Measurements from ENCODE around the gene TMEM62. TPM values are rescaled to one million over a fixed set of nuclear protein-coding genes. Genes with fewer than 3 reads are reported as not detected.
"Not testable (repeated sequence)": the region's sequence is repeated elsewhere in the genome, so short reads cannot be mapped to it uniquely, and the experiment has no call there.

TMEM62 gene
- total RNA-seq, 1 donor from 2014 or later = 26.1 TPM

DNA sequence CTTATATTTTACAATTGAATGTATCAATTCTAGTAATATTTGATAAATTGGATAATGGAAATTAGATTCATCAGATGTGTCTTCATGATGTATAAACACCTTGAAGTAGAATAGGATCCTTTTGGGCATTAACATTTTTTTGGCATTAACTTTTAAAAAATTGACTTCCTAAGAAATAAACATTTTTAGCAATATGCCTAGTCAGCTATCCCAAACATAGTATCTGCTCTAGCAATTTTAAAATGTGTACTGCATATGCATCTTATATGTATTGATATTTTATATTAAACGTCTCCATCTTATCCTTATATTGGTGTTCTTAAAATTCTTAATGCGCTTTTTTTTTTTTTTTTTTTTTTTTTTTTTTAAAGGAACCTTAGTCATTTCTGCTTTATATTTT lies 60.3 kb downstream of the TMEM62 start:
- TF ChIP-seq, protein P1, sequence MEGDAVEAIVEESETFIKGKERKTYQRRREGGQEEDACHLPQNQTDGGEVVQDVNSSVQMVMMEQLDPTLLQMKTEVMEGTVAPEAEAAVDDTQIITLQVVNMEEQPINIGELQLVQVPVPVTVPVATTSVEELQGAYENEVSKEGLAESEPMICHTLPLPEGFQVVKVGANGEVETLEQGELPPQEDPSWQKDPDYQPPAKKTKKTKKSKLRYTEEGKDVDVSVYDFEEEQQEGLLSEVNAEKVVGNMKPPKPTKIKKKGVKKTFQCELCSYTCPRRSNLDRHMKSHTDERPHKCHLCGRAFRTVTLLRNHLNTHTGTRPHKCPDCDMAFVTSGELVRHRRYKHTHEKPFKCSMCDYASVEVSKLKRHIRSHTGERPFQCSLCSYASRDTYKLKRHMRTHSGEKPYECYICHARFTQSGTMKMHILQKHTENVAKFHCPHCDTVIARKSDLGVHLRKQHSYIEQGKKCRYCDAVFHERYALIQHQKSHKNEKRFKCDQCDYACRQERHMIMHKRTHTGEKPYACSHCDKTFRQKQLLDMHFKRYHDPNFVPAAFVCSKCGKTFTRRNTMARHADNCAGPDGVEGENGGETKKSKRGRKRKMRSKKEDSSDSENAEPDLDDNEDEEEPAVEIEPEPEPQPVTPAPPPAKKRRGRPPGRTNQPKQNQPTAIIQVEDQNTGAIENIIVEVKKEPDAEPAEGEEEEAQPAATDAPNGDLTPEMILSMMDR (IDR thresholded peaks at IDR 0.05; ENCODE audit: insufficient read depth, low read length, severe bottlenecking) = no peak
- DNase-seq (ENCODE audit: low read depth) (no peak), FAIRE-seq (no peak)
- peaks cover 20% of the 10 kb centered on the region for H3K36me3 ChIP-seq (ENCODE audit: control insufficient read depth, insufficient read depth, low read length)
- H3K27me3 ChIP-seq (ENCODE audit: control insufficient read depth, insufficient read depth, low read length) = no peaks in the 10 kb centered on the region
- no peak overlapping the region for H3K4me3 ChIP-seq (ENCODE audit: low read depth, low read length)

DNA sequence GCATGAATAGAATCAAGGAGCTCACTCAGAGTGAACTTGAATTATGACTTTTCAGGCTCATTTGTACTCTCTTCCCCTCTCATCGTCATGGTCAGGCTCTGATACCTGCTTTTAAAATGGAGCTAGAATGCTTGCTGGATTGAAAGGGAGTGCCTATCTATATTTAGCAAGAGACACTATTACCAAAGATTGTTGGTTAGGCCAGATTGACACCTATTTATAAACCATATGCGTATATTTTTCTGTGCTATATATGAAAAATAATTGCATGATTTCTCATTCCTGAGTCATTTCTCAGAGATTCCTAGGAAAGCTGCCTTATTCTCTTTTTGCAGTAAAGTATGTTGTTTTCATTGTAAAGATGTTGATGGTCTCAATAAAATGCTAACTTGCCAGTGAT lies 61.4 kb downstream of the TMEM62 start:
- FAIRE-seq (no peak), DNase-seq (ENCODE audit: low read depth) (no peak)
- TF ChIP-seq, protein P1 (IDR thresholded peaks at IDR 0.05; ENCODE audit: insufficient read depth, low read length, severe bottlenecking) = no peak
- no peak overlapping the region for H3K4me3 ChIP-seq (ENCODE audit: low read depth, low read length)
- peaks cover 16% of the 10 kb centered on the region for H3K36me3 ChIP-seq (ENCODE audit: control insufficient read depth, insufficient read depth, low read length)
- no peaks in the 10 kb centered on the region for H3K27me3 ChIP-seq (ENCODE audit: control insufficient read depth, insufficient read depth, low read length)

DNA sequence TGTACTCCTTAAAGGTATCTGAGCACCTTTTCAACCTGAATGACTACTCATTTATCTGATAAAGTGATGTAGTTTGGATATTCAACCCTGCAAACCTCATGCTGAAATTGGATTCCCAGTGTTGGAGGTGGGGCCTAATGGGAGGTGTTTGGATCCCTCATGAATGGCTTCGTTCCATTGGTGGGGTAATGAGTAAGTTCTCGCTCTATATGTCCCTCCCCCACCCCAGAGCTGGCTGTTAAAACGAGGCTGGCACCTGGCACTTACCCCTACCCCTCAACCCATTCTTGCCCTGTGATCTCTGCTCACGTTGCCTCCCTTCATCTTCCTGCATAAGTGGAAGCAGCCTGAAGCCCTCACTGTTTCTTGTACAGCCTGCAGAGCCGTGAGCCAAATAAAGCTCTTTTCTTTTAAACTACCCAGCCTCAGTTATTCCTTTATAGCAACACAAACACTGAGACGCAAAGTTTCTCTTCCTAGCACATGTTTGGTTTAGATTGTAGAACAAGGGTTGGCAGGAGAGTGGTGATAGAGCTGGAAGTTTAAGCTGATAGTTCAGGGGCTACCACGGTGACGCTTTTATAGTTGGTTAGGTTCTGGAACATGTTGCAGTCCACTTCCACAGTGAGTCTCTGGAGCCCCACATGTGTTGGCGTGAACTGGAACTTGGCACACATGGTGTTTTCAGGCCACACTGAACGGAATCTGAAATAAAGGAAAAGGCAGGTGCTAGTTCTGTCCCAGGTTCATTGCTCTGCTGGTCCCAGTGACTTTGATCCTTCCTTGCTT lies 63.6 kb downstream of the TMEM62 start:
- FAIRE-seq (no peak), DNase-seq (ENCODE audit: low read depth) (no peak)
- H3K4me3 ChIP-seq (ENCODE audit: low read depth, low read length) = no peak overlapping the region
- H3K27me3 ChIP-seq (ENCODE audit: control insufficient read depth, insufficient read depth, low read length) = no peaks in the 10 kb centered on the region
- TF ChIP-seq, protein P1 (IDR thresholded peaks at IDR 0.05; ENCODE audit: insufficient read depth, low read length, severe bottlenecking) = no peak
- H3K36me3 ChIP-seq (ENCODE audit: control insufficient read depth, insufficient read depth, low read length) = peaks cover 11% of the 10 kb centered on the region

DNA sequence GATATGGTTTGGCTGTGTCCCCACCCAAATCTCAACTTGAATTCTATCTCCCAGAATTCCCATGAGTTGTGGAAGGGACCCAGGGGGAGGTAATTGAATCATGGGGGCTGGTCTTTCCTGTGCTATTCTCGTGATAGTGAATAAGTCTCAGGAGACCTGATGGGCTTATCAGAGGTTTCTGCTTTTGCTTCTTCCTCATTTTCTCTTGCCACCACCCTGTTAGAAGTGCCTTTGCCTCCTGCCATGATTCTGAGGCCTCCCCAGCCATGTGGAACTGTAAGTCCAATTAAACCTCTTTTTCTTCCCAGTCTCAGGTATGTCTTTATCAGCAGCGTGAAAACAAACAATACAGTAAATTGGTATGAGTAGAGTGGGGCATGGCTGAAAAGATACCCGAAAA lies 64.4 kb downstream of the TMEM62 start:
- not testable (repeated sequence) for H3K27me3 ChIP-seq (ENCODE audit: control insufficient read depth, insufficient read depth, low read length); DNase-seq (ENCODE audit: low read depth); FAIRE-seq; H3K36me3 ChIP-seq (ENCODE audit: control insufficient read depth, insufficient read depth, low read length); H3K4me3 ChIP-seq (ENCODE audit: low read depth, low read length)

DNA sequence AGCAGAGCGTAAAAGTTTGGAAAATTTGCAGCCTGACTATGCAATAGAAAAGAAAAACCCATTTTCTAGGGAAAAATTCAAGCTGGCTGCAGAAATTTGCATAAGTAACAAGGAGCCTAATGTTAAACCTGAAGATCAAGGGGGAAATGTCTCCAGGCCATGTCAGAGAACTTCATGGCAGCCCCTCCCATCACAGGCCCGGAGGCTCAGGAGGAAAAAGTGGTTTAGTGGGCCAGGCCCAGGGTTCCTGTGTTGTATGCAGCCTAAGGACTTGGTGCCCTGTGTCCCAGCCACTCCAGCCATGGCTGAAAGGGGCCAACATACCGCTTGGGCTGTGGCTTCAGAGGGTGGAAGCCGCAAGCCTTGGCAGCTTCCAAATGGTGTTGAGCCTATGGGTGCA lies 65.2 kb downstream of the TMEM62 start:
- H3K27me3 ChIP-seq (ENCODE audit: control insufficient read depth, insufficient read depth, low read length); FAIRE-seq; DNase-seq (ENCODE audit: low read depth); H3K4me3 ChIP-seq (ENCODE audit: low read depth, low read length); H3K36me3 ChIP-seq (ENCODE audit: control insufficient read depth, insufficient read depth, low read length): not testable (repeated sequence)

DNA sequence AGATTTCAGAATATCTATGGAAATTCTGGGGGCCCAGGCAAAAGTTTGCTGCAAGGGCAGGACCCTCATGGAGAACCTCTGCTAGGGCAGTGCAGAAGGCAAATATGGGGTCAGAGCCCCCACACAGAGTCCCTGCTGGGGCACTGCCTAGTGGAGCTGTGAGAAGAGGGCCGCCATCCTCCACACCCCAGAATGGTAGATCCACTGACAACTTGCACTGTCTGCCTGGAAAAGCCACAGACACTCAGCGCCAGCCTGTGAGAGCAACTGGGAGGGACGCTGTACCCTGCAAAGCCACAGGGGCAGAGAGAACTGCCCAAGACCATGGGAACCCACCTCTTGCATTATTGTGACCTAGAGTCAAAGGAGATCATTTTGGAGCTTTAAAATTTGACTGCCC lies 65.6 kb downstream of the TMEM62 start:
- FAIRE-seq = no peak
- no peaks in the 10 kb centered on the region for H3K27me3 ChIP-seq (ENCODE audit: control insufficient read depth, insufficient read depth, low read length)
- no peak for DNase-seq (ENCODE audit: low read depth)
- no peak overlapping the region for H3K4me3 ChIP-seq (ENCODE audit: low read depth, low read length)
- TF ChIP-seq, protein P1 (IDR thresholded peaks at IDR 0.05; ENCODE audit: insufficient read depth, low read length, severe bottlenecking) = no peak
- H3K36me3 ChIP-seq (ENCODE audit: control insufficient read depth, insufficient read depth, low read length) = peaks cover 7% of the 10 kb centered on the region

DNA sequence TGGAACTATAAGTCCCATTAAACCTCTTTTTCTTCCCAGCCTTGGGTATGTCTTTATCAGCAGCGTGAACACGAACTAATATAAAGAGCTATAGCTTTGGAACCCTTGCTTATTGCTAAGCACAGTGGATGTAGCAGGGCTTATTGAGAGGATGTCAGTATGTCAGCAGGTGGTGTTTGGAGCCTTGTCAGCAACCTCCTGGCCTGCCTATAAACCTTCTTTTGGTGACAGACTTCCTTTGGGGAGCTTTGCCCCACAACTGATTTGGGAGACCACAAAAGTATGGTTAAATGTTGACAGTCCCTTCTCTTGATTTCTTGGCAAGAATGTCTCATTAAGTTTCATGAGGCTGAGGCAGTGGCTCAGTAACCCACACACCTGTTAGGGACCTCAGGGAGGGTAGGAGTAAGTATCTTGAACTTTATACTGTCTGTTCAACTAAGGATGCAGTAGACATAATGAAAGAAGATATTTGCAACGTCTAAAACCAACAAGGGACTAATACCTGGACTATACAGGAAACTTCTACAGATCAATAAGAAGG lies 66.6 kb downstream of the TMEM62 start:
- TF ChIP-seq, protein P1 (IDR thresholded peaks at IDR 0.05; ENCODE audit: insufficient read depth, low read length, severe bottlenecking) = no peak
- Histone ChIP-seq H3K4me3 (ENCODE audit: low read depth, low read length) (no peak overlapping the region), H3K27me3 (ENCODE audit: control insufficient read depth, insufficient read depth, low read length) (no peaks in the 10 kb centered on the region), H3K36me3 (ENCODE audit: control insufficient read depth, insufficient read depth, low read length) (peaks cover 6% of the 10 kb centered on the region)
- DNase-seq (ENCODE audit: low read depth) = no peak
- peak; percentile 13 for FAIRE-seq
